HuH-7 (cell line): ENCODE measurements around the gene TPRG1.
A peak's percentile ranks its signal among the peaks of the same experiment; 100 is the strongest.

Experiments
- DNase-seq: peaks from one replicate; pipeline ENCODE4 v3.0.0; 2011; ENCODE audit warnings: low spot score

The TPRG1 gene

DNA sequence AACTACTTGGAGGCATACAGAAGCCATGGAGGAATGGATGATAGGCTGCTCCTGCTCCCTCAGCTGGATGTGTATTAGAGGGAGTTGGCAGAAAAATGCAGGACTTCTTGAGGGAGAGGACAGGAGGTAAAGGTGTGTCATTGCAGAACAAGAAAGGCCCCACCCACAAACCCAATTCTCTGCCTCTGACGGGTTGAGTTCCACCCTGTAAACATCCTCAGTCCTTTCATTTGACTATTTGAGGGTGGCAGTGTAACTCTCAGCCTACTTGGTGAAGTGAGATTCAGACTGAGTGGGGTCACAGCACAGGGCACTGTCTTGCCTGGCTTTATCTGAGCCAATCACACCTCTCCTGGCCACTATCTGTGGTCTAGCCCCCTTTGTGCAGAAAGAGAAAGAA, at the start of gene TPRG1:
TSS of gene TPRG1 (plus strand) at position 265 of the 400 bp plus-strand sequence. CDS start 35,414 bp downstream, outside the sequence.
- no peak for DNase-seq

DNA sequence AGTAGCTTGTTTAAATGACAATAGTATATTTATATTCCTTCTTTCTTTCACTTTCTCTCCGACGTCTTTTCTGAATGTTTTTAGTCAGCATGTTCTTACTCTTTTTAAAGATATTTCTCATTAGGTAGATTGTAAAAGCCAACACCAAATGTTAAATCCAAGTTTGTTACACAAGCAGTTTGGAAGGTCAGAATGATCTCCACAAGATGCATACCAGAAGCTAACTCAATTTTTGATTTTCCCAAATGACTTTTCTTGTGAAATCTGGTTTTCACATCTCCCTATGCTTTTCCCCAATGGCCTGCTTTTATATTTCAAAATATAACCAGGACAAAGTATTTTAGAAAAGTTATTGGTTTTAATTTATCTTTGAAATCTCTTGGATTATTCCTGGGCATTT, 49.7 kb upstream of the TPRG1 start:
- DNase-seq: no peak

DNA sequence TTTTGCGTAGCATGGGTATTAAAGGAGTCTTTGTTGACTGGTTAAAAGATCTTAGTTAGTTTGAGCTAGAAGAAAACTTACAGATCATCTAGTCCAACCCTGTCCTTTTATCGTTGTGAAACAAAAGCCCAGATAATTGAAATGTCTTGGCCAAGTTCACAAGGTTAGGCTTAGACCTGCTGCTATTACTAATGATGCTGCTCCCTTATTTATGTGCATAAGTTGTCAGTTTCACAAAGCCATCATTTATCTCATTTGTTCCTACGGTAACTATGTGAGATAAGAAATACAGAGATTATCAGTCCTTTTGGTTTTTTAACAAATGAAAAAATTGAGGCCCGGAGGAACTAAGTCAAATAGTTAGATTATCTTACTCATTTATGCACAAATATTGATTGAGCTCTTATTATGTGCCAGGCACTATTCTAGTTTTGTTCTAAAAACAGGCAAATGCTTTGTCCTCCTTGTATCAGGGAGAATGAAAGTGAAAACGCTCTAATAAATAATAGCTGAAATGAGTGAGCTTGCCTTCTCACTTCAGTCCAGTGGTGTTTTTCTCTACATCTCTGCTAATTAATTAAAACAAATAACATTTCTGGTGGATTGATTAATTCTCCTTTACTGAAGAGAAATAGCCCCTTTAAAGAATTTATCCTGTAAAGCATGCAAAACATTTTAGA, 49.1 kb upstream of the TPRG1 start:
- DNase-seq: no peak

DNA sequence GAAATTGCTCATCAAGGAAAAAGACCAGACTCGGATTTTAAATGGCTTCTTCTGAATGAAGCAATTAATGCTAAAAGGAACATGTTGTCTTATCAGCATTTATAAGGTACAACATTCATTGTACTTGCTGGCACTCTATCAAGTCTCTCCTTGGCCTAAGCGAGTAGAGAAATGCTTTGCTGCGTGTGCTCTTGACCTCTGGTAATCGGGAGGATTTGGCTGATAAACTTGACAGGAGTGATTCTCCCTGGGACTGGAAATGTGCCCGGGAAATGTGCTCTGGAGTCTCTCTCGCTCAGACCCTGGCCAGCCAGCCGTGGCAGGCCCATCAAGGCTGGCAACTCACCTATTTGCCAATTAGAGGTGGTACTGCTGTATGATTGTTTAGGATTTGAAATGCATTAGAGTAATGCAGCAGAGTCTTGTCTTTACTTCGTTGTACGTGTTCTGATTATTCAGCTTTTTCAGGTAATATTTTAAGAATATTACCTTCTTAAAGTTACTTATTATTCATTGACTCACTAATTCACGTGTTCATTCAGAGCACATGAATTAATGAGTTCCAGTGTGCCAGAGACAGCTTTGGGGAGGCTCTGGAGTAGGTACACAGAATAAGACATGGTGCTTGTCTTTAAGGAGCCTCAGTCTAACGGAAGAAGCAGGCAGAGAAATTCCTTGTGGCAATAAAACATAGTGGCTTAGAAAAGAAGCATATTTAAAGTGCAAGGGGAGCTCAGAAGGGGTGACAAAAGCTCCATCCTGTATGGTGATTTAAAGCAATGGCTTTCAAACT, 48.0 kb upstream of the TPRG1 start:
- no peak for DNase-seq

GRCh38 chr3:189132231-189132671, 39.5 kb upstream of the TPRG1 start:
- no peak for DNase-seq

DNA sequence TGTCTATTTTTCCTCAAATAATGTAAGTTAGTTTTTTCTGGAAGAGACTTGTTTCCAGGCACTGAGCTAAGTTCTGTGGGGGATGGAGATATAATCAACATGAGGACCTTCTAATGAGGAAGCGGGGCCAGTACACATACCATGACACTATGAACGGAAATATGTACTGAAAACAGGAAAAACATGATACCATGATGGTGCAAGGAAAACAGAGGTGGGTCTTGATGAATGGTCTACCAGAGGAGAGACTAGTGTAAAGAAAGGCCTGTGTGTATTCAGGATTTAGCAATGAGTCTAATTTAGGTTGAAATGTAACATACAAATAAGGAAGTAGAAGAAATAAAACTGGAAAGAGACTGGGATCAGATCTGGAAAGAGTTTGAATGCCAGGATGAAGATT, 38.9 kb upstream of the TPRG1 start:
- no peak for DNase-seq

- no peak for DNase-seq
Observed at GRCh38 chr3:189133768-189134167, 38.0 kb upstream of the TPRG1 start.

DNA sequence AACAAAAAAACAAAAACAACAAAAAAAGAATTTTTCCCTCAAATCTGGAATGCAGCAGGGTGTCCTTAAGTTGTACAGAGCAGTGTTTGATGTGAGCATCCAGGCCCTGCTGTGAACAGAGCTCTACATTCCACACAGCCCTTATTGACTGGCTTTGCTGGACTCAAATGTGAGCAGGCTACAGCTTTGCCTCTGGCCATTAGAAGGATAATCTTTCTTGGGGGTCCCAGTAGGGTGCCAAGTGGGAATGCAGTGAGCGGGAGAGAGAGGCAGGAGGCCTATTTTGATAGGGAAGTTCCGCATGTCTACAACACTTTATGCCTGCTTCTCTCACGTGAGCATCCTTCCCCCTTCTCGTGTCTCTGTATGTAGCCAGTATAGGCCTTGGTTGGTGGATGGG, 34.4 kb upstream of the TPRG1 start:
- DNase-seq: no peak

GRCh38 chr3:189138901-189139610, 32.7 kb upstream of the TPRG1 start:
- DNase-seq: no peak

DNA sequence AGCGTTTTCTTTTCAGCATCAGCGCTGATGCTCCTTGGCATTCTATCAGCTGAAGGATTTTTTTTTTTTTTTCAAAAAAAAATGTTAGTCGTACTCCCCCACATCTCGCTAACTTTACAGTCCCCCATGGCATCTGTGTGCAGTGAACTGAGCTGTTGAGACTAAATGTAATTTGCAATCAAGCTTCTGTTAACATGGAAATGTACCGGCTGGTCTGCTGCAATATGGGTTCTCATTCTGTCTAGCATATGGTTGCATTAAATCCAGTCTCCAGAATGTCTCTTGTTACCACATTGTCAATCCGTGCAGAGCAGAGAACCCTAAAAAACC, 32.2 kb upstream of the TPRG1 start:
- no peak for DNase-seq

DNA sequence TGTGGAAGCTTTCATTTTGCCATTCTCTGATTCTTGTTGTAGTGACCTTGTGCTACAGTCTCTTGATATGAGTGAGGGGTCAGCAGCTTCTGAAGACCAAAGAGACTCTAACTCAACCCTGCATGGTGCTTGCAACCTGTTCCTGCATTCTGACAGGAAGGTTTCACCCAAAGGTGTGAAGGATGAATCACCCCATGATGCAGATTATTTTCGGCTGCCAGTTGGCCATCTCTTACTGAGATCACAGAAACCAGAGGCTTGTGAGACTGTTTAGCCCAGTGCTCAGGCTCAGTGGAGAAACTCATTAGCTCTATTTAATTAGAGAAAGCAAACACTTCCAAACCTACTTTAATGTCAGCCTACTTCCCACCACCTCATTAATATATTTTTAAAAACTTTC, 29.2 kb upstream of the TPRG1 start:
- no peak for DNase-seq

DNA sequence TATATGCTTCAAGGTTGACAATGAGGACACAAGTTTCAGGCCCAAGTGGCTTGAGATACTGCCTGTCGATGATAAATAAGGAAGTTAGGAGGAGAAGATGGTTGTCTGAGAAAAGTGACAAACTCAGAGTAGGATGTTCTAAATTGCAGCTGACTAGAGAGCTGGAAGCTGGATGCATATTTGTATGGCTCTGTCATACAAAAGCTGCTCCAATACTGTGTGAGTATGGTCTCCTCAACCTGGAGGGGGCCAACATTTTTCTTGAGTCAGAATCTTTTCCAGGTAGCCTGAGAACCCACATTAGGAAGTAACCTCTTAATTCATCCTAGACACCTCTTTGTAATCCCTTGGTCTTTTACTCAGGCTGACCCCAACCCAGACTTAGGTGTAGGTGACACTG, 28.4 kb upstream of the TPRG1 start:
- DNase-seq: no peak

DNA sequence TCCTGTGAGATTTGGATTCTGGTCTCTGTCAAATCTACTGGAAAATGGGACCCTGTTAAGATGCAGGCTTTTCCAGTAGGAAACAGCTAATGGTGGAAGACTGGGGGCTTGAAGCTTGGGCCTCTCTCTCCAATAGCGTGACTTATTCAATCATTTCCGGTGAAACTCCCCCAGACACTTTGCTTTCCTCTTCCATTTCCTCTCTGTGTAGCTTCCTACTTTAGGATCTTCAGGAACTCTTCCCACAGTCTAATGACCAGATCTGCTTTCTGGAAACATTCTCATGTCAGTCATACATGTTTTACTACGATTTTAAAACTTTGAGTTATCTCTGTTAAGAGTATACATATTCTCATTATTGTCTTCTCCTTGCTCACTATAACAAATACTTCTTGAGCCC, 28.0 kb upstream of the TPRG1 start:
- no peak for DNase-seq

- peak; percentile 20 for DNase-seq
Observed at GRCh38 chr3:189144645-189145044, 27.1 kb upstream of the TPRG1 start.

GRCh38 chr3:189146848-189147247, 24.9 kb upstream of the TPRG1 start:
- DNase-seq: no peak

DNA sequence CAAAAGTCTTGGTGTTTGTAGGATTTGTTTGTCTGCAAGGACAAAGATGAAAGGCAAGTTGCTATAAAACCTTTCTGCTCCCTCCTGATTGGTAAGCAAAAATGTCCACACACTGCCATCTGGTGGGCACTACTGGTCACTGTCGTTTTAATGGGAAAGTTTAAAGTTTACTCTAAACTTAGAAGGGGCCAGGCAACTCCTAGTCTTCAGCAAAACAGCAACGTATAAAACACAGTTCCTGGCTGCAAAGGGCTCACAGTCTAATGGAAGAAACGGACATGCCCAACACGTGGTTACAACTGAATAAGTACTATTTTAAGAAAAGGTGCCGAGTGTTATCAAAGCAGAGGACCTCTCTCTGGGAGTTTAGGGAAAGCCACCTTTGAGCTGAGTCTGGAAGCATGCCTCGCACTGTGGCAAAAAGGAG, 23.7 kb upstream of the TPRG1 start:
- DNase-seq: peak; percentile 54

GRCh38 chr3:189149203-189149602, 22.6 kb upstream of the TPRG1 start:
- DNase-seq: no peak

DNA sequence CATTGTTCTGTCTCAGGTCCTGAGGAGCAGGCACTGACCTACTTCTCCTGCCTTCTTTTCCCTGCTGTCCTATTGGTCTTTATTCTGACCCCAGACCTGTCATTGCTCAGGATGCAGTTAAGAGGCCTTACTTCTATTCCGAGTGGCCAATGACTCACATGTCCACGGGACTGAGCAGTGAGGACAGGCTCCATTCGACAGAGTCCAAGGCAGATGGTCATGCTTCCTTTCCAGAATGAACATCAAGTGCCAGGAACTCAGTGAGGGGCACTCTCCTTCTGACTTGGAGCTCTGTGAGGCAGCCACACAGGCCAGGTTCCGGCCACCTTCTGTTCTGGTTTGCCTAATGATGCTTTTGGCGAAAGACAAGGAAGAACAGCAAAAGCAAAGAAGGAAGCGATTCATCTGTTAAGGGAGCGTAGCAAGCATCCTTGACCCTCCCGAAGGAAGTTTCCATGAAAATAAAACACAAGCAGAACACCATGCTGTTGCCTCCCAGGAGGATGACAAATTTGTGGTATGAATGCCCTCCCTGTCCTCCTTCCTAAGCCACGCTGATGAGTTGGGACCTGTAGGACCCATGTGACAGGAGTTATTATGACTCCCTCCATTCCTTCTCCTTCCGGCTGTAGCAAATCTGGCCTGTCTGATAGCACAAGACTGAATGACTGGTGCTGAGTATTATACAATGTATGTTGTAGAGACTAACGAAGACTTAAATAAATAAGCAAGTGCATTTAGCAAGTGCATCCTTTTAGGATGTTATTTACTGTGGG, 14.4 kb upstream of the TPRG1 start:
- DNase-seq: no peak

GRCh38 chr3:189158034-189158433, 13.7 kb upstream of the TPRG1 start:
- no peak for DNase-seq

DNA sequence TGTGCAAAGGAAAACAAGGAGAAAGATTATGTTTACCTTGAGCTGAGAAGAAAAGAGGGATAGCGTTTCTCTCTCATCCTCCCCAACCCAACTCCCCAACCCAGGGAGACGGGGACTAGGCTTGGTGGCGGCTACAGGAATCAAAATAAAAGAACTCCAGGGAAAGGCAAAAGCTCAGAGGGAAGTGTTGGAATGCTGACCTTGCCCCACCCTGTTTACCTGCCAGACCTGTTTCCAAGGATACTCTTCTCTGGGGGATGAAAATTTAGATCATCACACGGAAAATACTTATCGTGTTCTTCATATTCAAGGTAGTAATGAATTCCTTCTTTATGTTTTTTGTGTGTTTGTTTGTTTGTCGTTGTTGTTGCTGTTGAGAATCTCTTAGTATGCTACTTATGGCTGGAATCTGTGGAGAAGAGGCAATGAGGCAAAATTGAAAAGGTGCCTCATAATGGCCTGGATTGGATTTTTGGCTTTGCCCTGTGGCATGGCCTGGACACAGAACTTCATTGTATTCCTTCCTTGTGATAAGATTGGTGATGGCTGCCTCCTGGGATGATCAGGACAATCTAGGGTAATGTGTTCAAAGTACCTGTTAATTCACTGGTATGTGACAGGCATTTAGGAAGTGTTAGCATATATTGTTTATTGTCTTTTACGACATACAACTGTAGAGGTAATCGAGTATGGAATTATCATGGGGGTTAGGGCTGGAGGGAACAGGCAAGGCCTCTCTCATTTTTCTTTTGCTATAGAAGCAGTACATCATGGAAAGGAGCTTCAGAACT, 11.1 kb upstream of the TPRG1 start:
- DNase-seq: no peak

DNA sequence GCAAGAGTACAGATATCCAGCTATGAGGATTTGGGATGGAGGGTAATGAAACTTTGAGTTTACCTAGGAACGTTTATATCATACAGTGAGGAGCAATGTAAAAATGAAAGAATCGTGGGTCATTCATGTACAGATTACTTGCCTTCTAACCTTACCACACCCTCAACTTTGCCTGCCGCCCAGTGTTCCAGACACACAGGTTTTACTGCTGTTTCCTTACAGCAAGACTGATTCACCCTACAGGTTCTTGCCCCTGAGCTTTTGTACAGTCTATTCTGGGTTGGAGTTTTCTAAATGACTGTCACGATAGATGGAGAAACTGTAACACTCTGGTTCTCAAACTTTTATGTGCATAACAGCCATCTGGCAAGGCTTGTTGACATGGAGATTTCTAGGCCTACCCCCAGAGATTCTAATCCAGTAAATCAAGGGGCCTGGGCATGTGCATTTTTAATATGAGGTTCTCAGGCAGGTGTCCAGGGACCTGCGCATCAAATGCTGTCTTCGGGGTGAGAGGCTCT, 6.6 kb upstream of the TPRG1 start:
- DNase-seq: no peak
